ENCODE data around the gene ENTPD5.
A peak's percentile ranks its signal among the peaks of the same experiment; 100 is the strongest.
"Not testable (repeated sequence)": the region's sequence is repeated elsewhere in the genome, so short reads cannot be mapped to it uniquely, and the experiment has no call there.

ENTPD5 gene

GRCh38 chr14:73998726-73999125, 20.4 kb downstream of the ENTPD5 start:
- DNase-seq = no peak

- DNase-seq = no peak
Measured at GRCh38 chr14:73997944-73998447, 21.1 kb downstream of the ENTPD5 start.

- DNase-seq = no peak
Measured at GRCh38 chr14:73997108-73997943, 21.8 kb downstream of the ENTPD5 start.

- DNase-seq = no peak
Measured at GRCh38 chr14:73996731-73997107, 22.4 kb downstream of the ENTPD5 start.

GRCh38 chr14:73995977-73996378, 23.1 kb downstream of the ENTPD5 start:
- DNase-seq = no peak

DNA sequence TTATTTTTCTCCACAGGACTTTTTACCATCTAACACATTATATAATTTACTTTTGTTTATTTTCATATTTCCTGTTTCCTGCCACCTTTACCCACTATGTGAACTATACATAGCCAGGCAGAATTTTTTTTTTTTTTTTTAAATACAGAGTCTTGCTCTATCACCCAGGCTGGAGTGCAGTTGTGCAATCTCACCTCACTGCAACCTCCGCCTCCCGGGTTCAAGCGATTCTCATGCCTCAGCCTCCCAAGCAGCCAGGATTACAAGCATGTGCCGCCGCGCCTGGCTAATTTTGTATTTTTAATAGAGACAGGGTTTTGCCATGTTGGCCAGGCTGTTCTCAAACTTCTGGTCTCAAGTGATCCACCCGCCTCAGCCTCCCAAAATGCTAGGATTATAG, 24.2 kb downstream of the ENTPD5 start:
- DNase-seq = not testable (repeated sequence)

DNA sequence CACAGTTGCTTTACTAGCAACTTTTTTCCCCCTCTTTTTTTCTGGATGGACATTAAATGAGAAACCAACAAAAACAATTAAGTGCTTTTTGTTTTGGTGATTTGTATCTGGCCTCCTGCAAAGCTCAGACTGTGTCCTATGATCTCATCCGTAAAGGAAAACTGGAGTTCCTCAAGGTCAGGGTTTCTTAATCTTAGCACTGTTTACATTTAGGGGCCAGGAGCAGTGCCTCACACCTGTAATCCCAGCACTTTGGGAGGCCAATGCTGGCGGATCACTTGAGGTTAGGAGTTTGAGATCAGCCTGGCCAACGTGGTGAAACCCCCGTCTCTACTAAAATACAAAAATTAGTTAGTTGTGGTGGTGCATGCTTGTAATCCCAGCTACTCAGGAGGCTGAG, 28.0 kb downstream of the ENTPD5 start:
- DNase-seq = no peak

GRCh38 chr14:73988656-73989055, 30.4 kb downstream of the ENTPD5 start:
- DNase-seq = not testable (repeated sequence)

DNA sequence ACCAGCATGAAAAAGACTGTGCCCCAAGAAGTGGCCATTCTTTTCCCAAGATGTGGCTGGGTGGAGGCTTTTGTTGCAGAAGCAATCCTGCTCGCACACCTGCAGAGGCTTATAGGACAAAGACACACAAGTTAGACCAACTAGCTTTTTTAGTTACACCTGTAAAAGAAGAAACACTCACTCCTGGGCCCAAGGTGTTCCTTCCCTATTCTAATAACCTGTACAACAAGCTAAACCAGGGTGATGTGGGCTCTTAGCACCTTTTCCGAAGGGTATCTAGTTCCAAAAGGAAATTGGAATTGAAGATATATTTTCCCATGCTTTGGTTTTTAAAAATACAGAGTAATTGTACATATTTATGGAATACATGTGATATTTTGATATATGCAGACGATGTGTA, 31.0 kb downstream of the ENTPD5 start:
- DNase-seq = no peak

GRCh38 chr14:73977896-73978295, 41.2 kb downstream of the ENTPD5 start:
- DNase-seq = no peak

DNA sequence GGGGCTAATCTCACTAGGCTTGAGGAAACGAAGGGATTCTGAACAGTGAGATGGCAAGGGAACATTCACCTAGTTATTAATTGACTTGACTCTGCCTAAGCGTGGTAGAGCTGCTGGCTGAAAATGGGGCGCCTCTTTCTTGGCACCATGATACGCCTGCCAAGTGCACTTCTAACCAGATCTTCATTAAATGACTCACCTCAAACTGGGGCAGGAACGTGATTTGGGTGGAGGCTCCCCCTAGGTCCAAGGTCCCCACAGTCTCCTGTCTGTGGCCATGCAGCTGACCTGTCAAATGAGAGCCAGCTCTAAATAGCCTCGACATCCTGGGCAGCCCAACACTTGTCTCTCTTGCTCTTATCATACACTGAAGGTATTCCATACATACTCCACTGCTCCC, 43.0 kb downstream of the ENTPD5 start:
- no peak for DNase-seq

- no peak for DNase-seq
Measured at GRCh38 chr14:73973497-73973896, 45.6 kb downstream of the ENTPD5 start.

GRCh38 chr14:73968885-73969284, 50.2 kb downstream of the ENTPD5 start:
- no peak for DNase-seq

- no peak for DNase-seq
Measured at GRCh38 chr14:73965216-73965615, 53.9 kb downstream of the ENTPD5 start.

GRCh38 chr14:73961192-73961591, 57.9 kb downstream of the ENTPD5 start:
- DNase-seq = no peak

- DNase-seq = no peak
Measured at GRCh38 chr14:73958591-73958990, 60.5 kb downstream of the ENTPD5 start.

GRCh38 chr14:73955674-73956073, 63.4 kb downstream of the ENTPD5 start:
- no peak for DNase-seq

- no peak for DNase-seq
Measured at GRCh38 chr14:73953731-73954130, 65.4 kb downstream of the ENTPD5 start.

GRCh38 chr14:73949752-73950734, 69.0 kb downstream of the ENTPD5 start, which contains the start of the genes COQ6 and FAM161B:
Gene COQ6, plus strand, starts transcription at chr14:73950302. Its CDS starts 31 bp downstream, at chr14:73950333.
Gene FAM161B, minus strand, starts transcription at chr14:73950094. Its CDS starts 68 bp downstream, at chr14:73950026.
- DNase-seq = peak; percentile 81

DNA sequence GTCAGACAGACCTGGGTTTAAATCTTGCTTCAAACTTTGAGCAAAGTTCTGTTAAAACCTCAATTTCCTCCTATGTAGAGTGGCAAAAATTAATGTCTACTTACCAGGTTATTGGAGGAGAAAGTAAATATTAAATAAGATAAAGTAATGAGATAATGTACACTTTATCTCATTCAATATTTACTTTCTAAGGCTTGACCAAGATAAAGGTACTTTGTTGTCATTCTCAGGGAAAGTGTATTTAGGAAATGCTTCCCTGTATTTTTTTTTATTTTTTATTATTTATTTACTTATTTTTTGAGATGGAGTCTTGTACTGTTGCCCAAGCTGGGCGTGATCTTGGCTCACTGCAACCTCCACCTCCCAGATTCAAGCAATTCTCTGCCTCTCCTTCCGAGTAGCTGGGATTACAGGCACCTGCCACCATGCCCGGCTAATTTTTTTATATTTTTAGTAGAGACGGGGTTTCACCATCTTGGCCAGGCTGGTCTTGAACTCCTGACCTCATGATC, 73.9 kb downstream of the ENTPD5 start:
- no peak for DNase-seq

DNA sequence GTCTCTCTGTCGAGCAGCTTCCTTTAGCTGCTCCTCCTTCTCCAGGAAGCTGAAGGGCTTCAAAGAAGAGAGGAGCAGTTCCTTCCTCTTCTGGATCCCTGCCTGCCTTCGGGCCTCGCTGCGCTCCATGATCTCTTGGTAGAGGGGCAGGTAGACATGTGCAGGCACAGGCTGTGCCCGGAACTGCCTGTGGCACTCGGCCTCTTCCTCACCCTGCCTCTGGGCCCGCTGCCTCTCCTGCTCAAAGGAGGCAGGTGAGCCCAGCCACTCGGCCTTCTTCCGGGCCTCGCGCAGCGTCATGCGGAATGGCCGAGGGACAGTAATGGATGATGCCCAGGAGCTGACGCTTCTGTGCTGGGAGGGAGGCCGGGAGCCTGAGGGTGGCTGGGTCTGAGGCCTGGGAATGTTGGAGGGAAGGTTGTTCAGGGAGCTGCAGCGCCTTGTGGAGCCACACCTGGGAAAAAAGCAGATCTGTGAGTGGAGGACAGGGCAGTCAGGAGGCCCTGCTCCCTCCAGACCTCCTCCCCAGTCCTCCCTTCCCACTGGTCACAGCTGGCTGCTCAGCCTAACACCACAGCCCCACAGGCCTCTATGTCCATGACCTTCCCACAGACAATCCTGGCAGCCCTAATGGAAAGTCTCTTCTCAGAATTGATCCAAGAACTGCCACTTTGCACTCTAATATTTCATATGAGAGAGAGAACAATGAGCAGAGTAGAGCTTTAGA, 74.5 kb downstream of the ENTPD5 start:
- DNase-seq = no peak

DNA sequence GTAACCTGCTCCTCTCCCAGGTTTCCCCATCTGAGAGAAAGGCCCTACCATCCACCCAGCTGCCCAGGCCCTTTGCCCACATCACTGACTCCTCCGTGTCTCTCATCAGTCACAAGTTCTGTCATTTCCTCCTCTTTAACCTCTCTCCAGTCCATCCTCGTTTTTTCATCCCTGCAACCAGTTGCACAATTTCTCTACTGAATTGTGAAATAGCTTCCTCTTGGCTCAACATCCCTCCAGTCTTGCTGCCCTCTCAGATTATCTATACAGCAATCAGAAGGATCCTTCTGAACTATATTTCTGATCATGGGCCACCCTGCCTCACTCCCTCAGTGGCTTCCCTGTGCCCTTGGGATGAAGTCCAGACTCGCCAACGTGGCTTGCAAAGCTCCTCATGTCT, 76.0 kb downstream of the ENTPD5 start:
- DNase-seq = no peak

Measured in NCI-H2081 treated with DMSO at 0.1 percent for 48 hours (cell line).